Stimulated activated CD4-positive, alpha-beta T cell treated with anti-CD3 and anti-CD28 coated beads, Interleukin-1b, Interleukin-23, amount 100 ng/mL, for 1 hour (primary cell): Measurements from ENCODE around the gene MBD3L1.
A peak's percentile ranks its signal among the peaks of the same experiment; 100 is the strongest.

Source experiments
- DNase-seq, 2 donors: peaks; one replicate each; pipeline ENCODE4 v3.0.0-alpha.2; 2020; ENCODE audit warnings: low read depth in 2 of 2

MBD3L1 gene

DNA sequence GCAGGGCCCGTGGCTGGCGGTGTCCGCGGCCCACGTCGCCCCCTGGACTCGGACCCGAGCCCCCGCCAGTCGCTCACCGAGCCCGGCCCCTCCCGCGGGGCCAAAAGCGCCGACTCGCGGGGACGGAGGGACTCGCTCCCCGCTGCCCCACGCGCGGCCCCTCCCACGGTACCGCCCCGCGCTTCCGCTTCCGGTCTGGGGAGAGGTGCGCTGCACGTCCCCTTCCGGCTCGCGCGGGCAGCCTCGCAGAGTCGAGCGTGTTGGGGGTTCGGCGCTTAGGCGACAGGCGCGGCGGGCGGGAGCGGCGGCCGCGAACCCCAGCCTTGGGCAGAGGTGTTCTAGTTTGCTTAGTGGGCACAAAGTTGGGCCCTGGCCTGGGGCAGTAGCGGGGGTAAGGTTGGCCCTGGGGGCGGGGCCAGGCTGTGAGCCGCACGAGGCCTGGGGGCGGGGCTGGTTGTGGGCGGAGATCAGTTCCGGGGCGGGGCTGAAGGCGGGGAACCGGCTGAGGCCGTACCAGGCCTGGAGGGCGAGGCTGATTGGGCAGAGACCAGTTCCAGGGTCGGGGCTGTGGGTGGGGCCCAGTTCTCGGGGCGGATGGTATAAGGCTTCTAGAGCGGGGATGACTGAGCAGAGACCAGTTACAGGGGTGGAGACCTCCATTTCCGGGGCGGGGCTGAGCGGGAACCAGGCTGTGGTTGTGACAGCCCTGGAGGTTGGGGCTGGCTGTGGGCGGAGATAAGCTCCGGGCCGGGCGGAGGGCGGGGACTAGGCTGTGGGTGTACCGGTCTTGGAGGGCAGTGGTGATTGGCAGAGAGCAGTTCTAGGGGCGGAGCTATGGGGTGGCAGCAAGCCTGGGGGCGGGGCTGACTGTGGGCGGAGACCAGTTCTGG, at the start of gene MBD3L1, which contains the start of gene ZNF558:
MBD3L1 (plus strand) TSS at position 246 of the 890 bp plus-strand sequence. CDS start 10,302 bp downstream, outside the sequence.
ZNF558 (minus strand) TSS at position 173 of the 890 bp plus-strand sequence. CDS start 9,645 bp downstream, outside the sequence.
- DNase-seq = peak; percentile 98 to 99

- DNase-seq = no peak
Observed at GRCh38 chr19:8794823-8795222, 37.4 kb upstream of the MBD3L1 start.

DNA sequence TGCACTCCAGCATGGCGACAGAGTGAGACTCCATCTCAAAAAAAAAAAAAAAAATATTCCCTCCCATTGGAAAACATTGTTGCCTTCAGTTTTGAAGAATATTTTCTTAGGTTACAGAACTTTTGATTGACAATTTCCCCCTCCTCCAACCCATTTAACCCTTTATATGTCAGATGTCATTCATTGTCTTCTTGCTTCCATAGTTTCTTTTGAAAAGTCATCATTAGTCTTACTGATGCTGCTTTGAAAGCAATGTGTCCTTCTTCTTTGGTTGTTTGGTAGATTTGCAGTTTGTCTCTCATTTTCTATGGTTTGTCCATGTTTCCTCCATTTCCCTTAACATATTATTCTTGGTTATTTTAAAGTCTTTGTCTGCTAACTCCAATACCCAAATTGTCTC, 25.5 kb upstream of the MBD3L1 start:
- DNase-seq = no peak

- DNase-seq = no peak
Observed at GRCh38 chr19:8811315-8812172, 20.6 kb upstream of the MBD3L1 start.

DNA sequence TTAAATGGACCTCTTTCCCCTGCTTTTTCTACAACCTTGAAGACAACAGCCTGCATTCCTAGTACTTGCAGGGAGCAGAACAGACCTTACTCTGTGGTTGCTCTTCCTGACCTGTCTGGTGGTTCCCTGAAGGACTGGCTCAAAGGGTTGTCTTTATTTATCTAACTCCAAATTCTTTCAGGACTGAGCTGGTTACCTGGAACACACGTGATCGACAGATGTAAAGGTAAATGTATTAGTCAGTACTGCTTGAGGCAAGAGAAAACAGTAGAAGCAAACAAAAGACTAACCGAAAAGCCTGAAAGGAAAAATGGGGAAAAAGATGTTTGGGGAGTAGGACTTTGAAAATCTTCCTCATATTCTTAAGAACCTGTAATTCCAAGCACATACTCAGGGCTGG, 18.0 kb upstream of the MBD3L1 start:
- no peak for DNase-seq

- DNase-seq = no peak
Observed at GRCh38 chr19:8815780-8816179, 16.4 kb upstream of the MBD3L1 start.

GRCh38 chr19:8820234-8820633, 11.9 kb upstream of the MBD3L1 start:
- DNase-seq = no peak

DNA sequence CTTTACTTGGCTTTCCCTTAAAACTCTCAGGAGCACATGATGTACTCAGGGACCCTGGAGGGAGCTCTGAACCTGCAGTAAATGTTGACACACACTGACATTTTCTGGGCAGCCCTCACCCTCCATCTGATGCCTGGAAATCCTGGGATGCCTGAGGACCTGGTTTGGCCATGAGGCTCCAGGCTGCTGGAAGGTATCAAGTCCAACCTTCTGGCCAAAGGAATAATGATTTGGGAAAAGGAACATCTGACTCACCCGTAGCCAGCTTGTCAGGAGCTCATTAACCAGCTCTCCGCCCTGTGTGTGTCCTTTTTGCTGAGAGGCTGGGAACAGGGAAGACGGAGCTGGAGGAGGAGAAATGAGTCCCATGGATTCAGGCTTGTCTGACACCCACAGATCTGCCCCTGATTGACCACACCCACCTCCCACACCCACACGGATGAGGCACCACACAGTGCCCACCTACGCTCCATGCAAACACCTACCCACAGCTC, 10.4 kb upstream of the MBD3L1 start:
- no peak for DNase-seq

DNA sequence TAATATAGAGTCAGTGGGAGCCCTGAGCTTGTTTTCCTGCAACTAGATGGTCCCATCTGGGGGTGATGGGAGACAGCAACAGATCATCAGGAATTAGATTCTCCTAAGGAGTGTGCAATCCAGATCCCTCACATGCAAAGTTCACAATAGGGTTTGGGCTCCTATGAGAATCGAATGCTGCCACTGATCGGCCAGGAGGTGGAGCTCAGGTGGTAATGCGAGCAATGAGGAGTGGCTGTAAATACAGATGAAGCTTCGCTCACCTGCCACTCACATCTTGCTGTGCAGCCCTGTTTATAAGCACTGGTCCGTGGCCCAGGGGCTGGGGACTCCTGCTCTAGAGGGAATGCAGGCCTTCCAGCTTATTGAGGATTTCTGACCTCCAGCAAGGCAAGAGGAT, 5.8 kb upstream of the MBD3L1 start:
- DNase-seq = no peak

DNA sequence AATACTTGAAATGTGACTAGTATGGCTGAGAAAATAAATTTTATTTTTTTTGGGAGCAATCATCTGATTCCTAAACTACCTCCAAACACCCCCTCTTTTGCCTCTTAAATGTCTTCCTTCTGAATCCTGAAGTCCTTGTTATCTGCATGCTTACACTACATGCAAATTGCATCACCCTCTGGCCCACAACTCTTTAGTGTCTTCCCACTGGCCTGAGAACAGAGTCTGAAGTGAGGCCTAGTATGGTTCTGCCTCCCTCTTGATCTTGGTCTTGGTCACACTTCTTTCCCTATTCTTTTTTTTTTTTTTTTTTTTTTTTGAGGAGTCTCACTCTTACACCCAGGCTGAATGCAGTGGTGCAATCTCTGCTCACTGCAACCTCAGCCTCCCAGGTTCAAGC, 4.9 kb upstream of the MBD3L1 start:
- no peak for DNase-seq

GRCh38 chr19:8831373-8831772, 804 bp upstream of the MBD3L1 start:
- no peak for DNase-seq

GRCh38 chr19:8831832-8832131, 395 bp upstream of the MBD3L1 start:
- DNase-seq = no peak

- no peak for DNase-seq
Observed at GRCh38 chr19:8835446-8835845, 3.3 kb downstream of the MBD3L1 start.

DNA sequence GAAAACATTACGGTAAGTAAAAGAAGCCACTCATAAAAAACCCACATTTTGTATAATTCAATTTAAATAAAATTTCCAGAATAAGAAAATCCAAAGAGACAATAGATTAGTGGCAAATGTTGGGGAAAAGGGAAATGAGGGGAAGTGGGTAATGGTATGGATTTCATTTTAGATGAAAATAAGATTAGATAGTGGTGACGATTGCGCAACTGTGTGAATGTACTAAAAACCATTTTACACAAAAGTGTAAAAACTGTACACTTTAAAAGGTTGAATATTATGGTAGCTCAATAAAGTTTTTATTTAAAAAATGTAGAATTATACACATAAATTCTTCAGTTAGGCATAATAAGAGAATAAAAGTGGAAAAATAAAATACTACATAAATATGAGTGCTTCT, 3.7 kb downstream of the MBD3L1 start:
- DNase-seq = no peak

- no peak for DNase-seq
Observed at GRCh38 chr19:8840708-8841107, 8.5 kb downstream of the MBD3L1 start.

DNA sequence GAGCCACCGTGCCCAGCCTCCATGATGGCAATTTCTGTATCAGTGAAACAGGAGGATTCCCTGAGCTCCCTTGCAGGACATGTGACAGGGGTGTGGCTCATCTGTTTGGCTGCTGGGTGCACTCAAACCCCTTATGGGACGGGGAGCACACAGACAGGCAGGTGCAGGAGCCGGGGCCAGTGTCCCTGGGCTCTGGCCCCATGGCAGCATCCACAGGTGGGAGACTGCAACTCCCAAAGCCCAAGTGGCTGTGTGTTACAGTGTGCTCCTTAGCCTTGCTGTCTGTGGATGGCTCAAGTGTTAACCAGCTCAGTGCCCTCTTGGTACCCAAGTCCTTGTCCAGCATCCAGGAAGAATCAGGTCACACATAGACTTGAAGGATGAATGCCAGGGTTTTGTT, 14.6 kb downstream of the MBD3L1 start:
- DNase-seq = no peak

DNA sequence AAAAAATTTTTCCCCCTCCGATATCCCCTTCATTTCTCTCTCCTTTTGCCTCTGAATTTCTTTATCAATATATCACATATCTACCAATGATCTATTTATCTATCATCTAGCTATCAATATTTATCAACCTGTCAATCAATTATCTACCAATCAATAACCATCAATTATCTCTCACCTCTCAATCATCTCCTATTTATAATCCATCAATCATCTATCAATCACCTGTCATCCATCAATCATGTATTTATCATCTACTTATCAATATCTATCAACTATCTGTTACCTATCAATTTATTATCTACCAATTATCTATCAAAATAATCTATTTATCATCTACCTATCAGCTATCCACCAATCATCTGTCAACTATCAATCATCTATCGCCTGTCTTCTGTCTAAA, 17.1 kb downstream of the MBD3L1 start:
- DNase-seq = no peak

- no peak for DNase-seq
Observed at GRCh38 chr19:8850488-8850887, 18.3 kb downstream of the MBD3L1 start.

DNA sequence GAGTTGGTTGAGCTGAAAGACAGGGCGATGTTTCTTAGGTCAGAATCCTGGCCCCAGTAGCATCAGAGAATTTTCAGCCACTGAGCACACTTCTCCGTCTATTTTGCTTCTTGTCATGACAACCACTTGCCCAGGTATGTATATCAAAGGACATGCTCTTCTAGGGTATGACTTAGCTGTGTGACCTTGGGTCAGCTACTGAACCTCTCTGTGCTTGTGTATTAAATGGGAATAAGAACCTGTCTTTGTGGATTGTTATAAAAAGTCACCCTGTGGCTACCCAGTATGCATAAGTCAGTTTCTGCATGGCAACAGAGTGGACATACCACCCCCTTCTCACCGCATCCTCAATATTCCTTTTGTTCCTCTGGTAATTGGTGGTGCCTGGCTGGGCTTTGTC, 26.1 kb downstream of the MBD3L1 start:
- DNase-seq = no peak

GRCh38 chr19:8866344-8866743, 34.2 kb downstream of the MBD3L1 start:
- DNase-seq = no peak

GRCh38 chr19:8877854-8878705, 45.9 kb downstream of the MBD3L1 start:
- DNase-seq = no peak
